IMR-90 (cell line): ENCODE measurements around the gene DNM1. TPM values are rescaled to one million over a fixed set of nuclear protein-coding genes. Genes with fewer than 3 reads are reported as not detected.

Source experiments
- ATAC-seq: fragments of 200-7000 bp; cut with Tn5 transposase; 2 replicates; pipeline ENCODE4 v1.9.1; 2020; ENCODE audit warnings: low read depth, mild to moderate bottlenecking, moderate library complexity
- BruUV-seq: library from RNA; stranded (reverse); fragments of 400-500 nt; replicated peaks from 2 replicates; lab custom pipeline; 2021; lab: Mats Ljungman, UMichigan
- CTCF ChIA-PET: fragments of 300-600 bp; formaldehyde crosslinking; extraction: SDS; loops from one replicate; lab custom pipeline; 2021; ENCODE audit warnings: antibody characterized with exemption; lab: Yijun Ruan, JAX
- POLR2A ChIA-PET: fragments of 300-600 bp; sonication (Branson Sonifier 250); formaldehyde crosslinking; loops from one replicate; lab custom pipeline; 2022; ENCODE audit warnings: antibody characterized with exemption; ENCODE audit not compliant: unreplicated experiment; lab: Charles Lee
- DNase-seq: peaks from one replicate; pipeline ENCODE4 v3.0.0; 2013
- H2AFZ ChIP-seq: replicated peaks from 2 replicates; pipeline ENCODE3; 2013; ENCODE audit warnings: low read length, mild to moderate bottlenecking; ENCODE audit not compliant: poor library complexity
- H2AK5ac ChIP-seq: 2 replicates; pipeline ENCODE4 v1.6.1; 2013; ENCODE audit warnings: low read depth, low read length, inconsistent platforms
- H2AK9ac ChIP-seq: replicated peaks from 2 replicates; pipeline ENCODE3; 2013; ENCODE audit warnings: mild to moderate bottlenecking, low read depth, low read length, moderate library complexity; ENCODE audit not compliant: poor library complexity
- H2BK120ac ChIP-seq: 2 replicates; pipeline ENCODE4 v1.6.1; 2013; ENCODE audit warnings: low read depth, low read length, inconsistent platforms
- H2BK15ac ChIP-seq: 3 replicates; pipeline ENCODE4 v1.6.1; 2013; ENCODE audit warnings: low read depth, low read length, inconsistent platforms
- H2BK20ac ChIP-seq: 2 replicates; pipeline ENCODE4 v1.6.1; 2013; ENCODE audit warnings: low read depth, mild to moderate bottlenecking, inconsistent platforms, low read length, moderate library complexity
- H2BK5ac ChIP-seq: 2 replicates; pipeline ENCODE4 v1.6.1; 2013; ENCODE audit warnings: mild to moderate bottlenecking, low read depth, low read length, inconsistent platforms; ENCODE audit not compliant: poor library complexity, severe bottlenecking
- H3K14ac ChIP-seq: replicated peaks from 2 replicates; pipeline ENCODE4 v1.6.1; 2013; ENCODE audit warnings: low read depth, low read length, inconsistent platforms
- H3K18ac ChIP-seq: 2 replicates; pipeline ENCODE4 v1.6.1; 2013; ENCODE audit warnings: low read depth, low read length, control low read depth
- H3K23ac ChIP-seq: 2 replicates; pipeline ENCODE4 v1.6.1; 2013; ENCODE audit warnings: low read depth, low read length, inconsistent platforms
- H3K27ac ChIP-seq: 2 replicates; pipeline ENCODE4 v1.5.1; 2013; ENCODE audit warnings: mild to moderate bottlenecking, control low read depth, low read length; ENCODE audit not compliant: insufficient read depth
- H3K27me3 ChIP-seq: 2 replicates; pipeline ENCODE4 v1.6.1; 2013; ENCODE audit warnings: low read length; ENCODE audit not compliant: control insufficient read depth, insufficient read depth
- H3K36me3 ChIP-seq: 2 replicates; pipeline ENCODE4 v1.6.1; 2013; ENCODE audit warnings: low read length, mixed read lengths; ENCODE audit not compliant: control insufficient read depth, insufficient read depth
- H3K4ac ChIP-seq: 2 replicates; pipeline ENCODE4 v1.6.1; 2013; ENCODE audit warnings: low read depth, low read length, inconsistent platforms
- H3K4me1 ChIP-seq: 2 replicates; pipeline ENCODE4 v1.6.1; 2013; ENCODE audit warnings: low read length, mixed read lengths; ENCODE audit not compliant: control insufficient read depth, insufficient read depth
- H3K4me2 ChIP-seq: 2 replicates; pipeline ENCODE4 v1.6.1; 2013; ENCODE audit warnings: low read depth, mild to moderate bottlenecking, control low read depth, low read length, moderate library complexity
- H3K4me3 ChIP-seq: 2 replicates; pipeline ENCODE4 v1.5.1; 2013; ENCODE audit warnings: low read depth, mild to moderate bottlenecking, control low read depth, low read length, moderate library complexity; ENCODE audit not compliant: insufficient read depth
- H3K56ac ChIP-seq: 2 replicates; pipeline ENCODE4 v1.6.1; 2013; ENCODE audit warnings: low read length, inconsistent platforms; ENCODE audit not compliant: insufficient read depth; ENCODE audit errors: extremely low read depth
- H3K79me1 ChIP-seq, 2 experiments: 2 replicates each; pipeline ENCODE4 v1.6.1; 2013; ENCODE audit warnings: low read length in 2 of 2, inconsistent platforms in 1 of 2, low read depth in 1 of 2
- H3K9ac ChIP-seq: 2 replicates; pipeline ENCODE4 v1.6.1; 2013; ENCODE audit warnings: low read depth, low read length, control low read depth
- H3K9me1 ChIP-seq: 2 replicates; pipeline ENCODE4 v1.6.1; 2013; ENCODE audit warnings: low read length, inconsistent platforms; ENCODE audit not compliant: insufficient read depth
- H3K9me3 ChIP-seq: 2 replicates; pipeline ENCODE4 v1.6.1; 2013; ENCODE audit warnings: low read length; ENCODE audit not compliant: control insufficient read depth, insufficient read depth
- H4K20me1 ChIP-seq: 2 replicates; pipeline ENCODE4 v1.6.1; 2013; ENCODE audit warnings: low read length, inconsistent platforms; ENCODE audit not compliant: insufficient read depth
- H4K5ac ChIP-seq: 2 replicates; pipeline ENCODE4 v1.6.1; 2013; ENCODE audit warnings: mild to moderate bottlenecking, low read depth, low read length, control low read depth
- H4K8ac ChIP-seq, 2 experiments: 2 replicates each; pipeline ENCODE4 v1.6.1; 2013; ENCODE audit warnings: low read depth in 2 of 2, low read length in 2 of 2, control low read depth in 1 of 2, inconsistent platforms in 1 of 2
- H4K91ac ChIP-seq: 2 replicates; pipeline ENCODE4 v1.6.1; 2013; ENCODE audit warnings: low read depth, low read length, inconsistent platforms; ENCODE audit not compliant: insufficient read depth
- BHLHE40 ChIP-seq: fragments of 150-350 bp; IDR thresholded peaks from 2 replicates; pipeline ENCODE4 v1.6.1; 2016; ENCODE audit warnings: mild to moderate bottlenecking, low read depth, low read length
- CEBPB ChIP-seq: IDR thresholded peaks from 2 replicates; pipeline ENCODE4 v1.6.1; 2012; ENCODE audit warnings: low read depth, low read length, improper control_type of control experiment
- CHD1 ChIP-seq: IDR thresholded peaks from 2 replicates; pipeline ENCODE4 v1.6.1; 2012; ENCODE audit warnings: low read depth, low read length, improper control_type of control experiment
- CTCF ChIP-seq: conservative IDR thresholded peaks from 2 replicates; pipeline ENCODE4 v1.5.1; 2012; ENCODE audit warnings: mild to moderate bottlenecking, low read depth, low read length, improper control_type of control experiment
- ELK1 ChIP-seq: fragments of 150-350 bp; IDR thresholded peaks from 2 replicates; pipeline ENCODE4 v1.6.1; 2016; ENCODE audit warnings: low read depth, mild to moderate bottlenecking, low read length, moderate library complexity, borderline replicate concordance
- FOS ChIP-seq: fragments of 150-350 bp; IDR thresholded peaks from 2 replicates; pipeline ENCODE4 v1.6.1; 2016; ENCODE audit warnings: low read depth, low read length
- MAFK ChIP-seq: IDR thresholded peaks from 2 replicates; pipeline ENCODE4 v1.6.1; 2012; ENCODE audit warnings: low read depth, low read length, improper control_type of control experiment
- MAZ ChIP-seq: IDR thresholded peaks from 2 replicates; pipeline ENCODE4 v1.6.1; 2012; ENCODE audit warnings: low read depth, mild to moderate bottlenecking, low read length, improper control_type of control experiment, moderate library complexity, borderline replicate concordance
- MXI1 ChIP-seq: IDR thresholded peaks from 2 replicates; pipeline ENCODE4 v1.6.1; 2012; ENCODE audit warnings: low read depth, mild to moderate bottlenecking, low read length, moderate library complexity, borderline replicate concordance
- NFE2L2 ChIP-seq: fragments of 150-350 bp; IDR thresholded peaks from 2 replicates; pipeline ENCODE4 v1.6.1; 2016; ENCODE audit warnings: low read depth, mild to moderate bottlenecking, low read length
- POLR2A ChIP-seq: IDR thresholded peaks from 2 replicates; pipeline ENCODE4 v1.6.1; 2012; ENCODE audit warnings: mild to moderate bottlenecking, low read depth, low read length
- RAD21 ChIP-seq: IDR thresholded peaks from 2 replicates; pipeline ENCODE4 v1.6.1; 2012; ENCODE audit warnings: low read length, improper control_type of control experiment
- RCOR1 ChIP-seq: IDR thresholded peaks from 2 replicates; pipeline ENCODE4 v1.6.1; 2012; ENCODE audit warnings: mild to moderate bottlenecking, low read length, improper control_type of control experiment; ENCODE audit not compliant: insufficient replicate concordance
- RFX5 ChIP-seq: IDR thresholded peaks from 2 replicates; pipeline ENCODE4 v1.8.0; 2012; ENCODE audit warnings: low read depth, mild to moderate bottlenecking, low read length, moderate library complexity
- SMC3 ChIP-seq: fragments of 150-350 bp; IDR thresholded peaks from 2 replicates; pipeline ENCODE4 v1.6.1; 2016; ENCODE audit warnings: low read depth, mild to moderate bottlenecking, antibody characterized with exemption, low read length, moderate library complexity
- USF2 ChIP-seq: fragments of 150-350 bp; IDR thresholded peaks from 2 replicates; pipeline ENCODE4 v1.6.1; 2017; ENCODE audit warnings: mild to moderate bottlenecking, antibody characterized with exemption, low read length, low read depth
- WGBS, 2 experiments: methylation state at CpG; one replicate each; pipeline versions ENCODE4 v1.1.5 to v1.1.7; 2013; ENCODE audit warnings: missing lambda C conversion rate in 2 of 2; ENCODE audit not compliant: insufficient read length in 1 of 2; ENCODE audit errors: extremely low coverage in 2 of 2; 5-methylcytosine and 5-hydroxymethylcytosine counted together
- dilution Hi-C: fragments of 300-500 bp; cut with HindIII; formaldehyde crosslinking; loops from one replicate; pipeline ENCODE4 v1.14.3; 2018; ENCODE audit warnings: low sequenced_read_pairs; ENCODE audit not compliant: unreplicated experiment
- in situ Hi-C: fragments of 300-500 bp; cut with MboI; formaldehyde crosslinking; loops from 3 replicates; pipeline ENCODE4 v1.14.3; 2019; ENCODE audit warnings: low sequenced_read_pairs, inconsistent platforms, mixed read lengths
- intact Hi-C: fragments of 100-400 bp; cut with micrococcal nuclease; formaldehyde crosslinking; loops from 2 replicates; pipeline ENCODE4 v1.10.0; 2022
- polyA plus RNA-seq, 3 experiments: library from polyadenylated mRNA; depleted of rRNA; stranded (reverse); fragments of >200 nt; gene quantifications; 2 replicates each; pipeline ENCODE4 v1.2.3, GENCODE V29; 2012; ENCODE audit warnings: low replicate concordance in 1 of 3
- total RNA-seq: library from RNA; depleted of rRNA; stranded (reverse); fragments of >200 nt; gene quantifications from 2 replicates; pipeline ENCODE4 v1.2.3, GENCODE V29; 2012

DNM1 gene
- total and polyA plus RNA-seq, 2 of the 4 experiments (the other 2 are of a cell fraction): 13.6 to 17.7 TPM

GRCh38 chr9:128253991-128254346, 50.8 kb downstream of the DNM1 start:
- Histone ChIP-seq H3K27ac (no peak overlapping the region), H4K8ac (no peak overlapping the region), H3K27me3 (no peaks in the 10 kb centered on the region), H2BK20ac (no peak overlapping the region), H3K9ac (no peak overlapping the region), H3K4me2 (no peak overlapping the region), H3K18ac (no peak overlapping the region), H3K9me1 (no peaks in the 10 kb centered on the region), H2AFZ (no peak overlapping the region), H4K91ac (no peak overlapping the region), H2BK15ac (no peak overlapping the region), H3K56ac (no peak overlapping the region), H3K4ac (no peak overlapping the region), H2AK9ac (no peak overlapping the region), H2AK5ac (no peak overlapping the region), H3K9me3 (no peaks in the 10 kb centered on the region), H3K4me1 (no peaks in the 10 kb centered on the region), H3K36me3 (peaks cover 34% of the 10 kb centered on the region), H3K14ac (no peak overlapping the region), H2BK5ac (no peak overlapping the region), H3K4me3 (no peak overlapping the region), H4K5ac (no peak overlapping the region), H3K23ac (no peak overlapping the region), H2BK120ac (no peak overlapping the region), H3K79me1 (no peaks in the 10 kb centered on the region), H4K20me1 (peaks cover 18% of the 10 kb centered on the region)
- BruUV-seq: no TSS peak
- dilution Hi-C loops: no loop called here
- CTCF ChIA-PET: no interaction called here
- WGBS, 2 experiments: 91% methylated on average over 3 of the region's 7 CpGs; no CpG with 5 or more reads in 1 of the 2 experiments
- in situ Hi-C loops: no loop called here
- ATAC-seq (no peak), DNase-seq (no peak)
- intact Hi-C loops: no loop called here
- POLR2A ChIA-PET: interaction anchor here (0.6 kb wide), 1 partner anchor 117 kb away, joined by 6 read pairs; the partner anchor contains the start of gene URM1
- TF ChIP-seq FOS: no peak
- TF ChIP-seq POLR2A: no peak
- no peak for TF ChIP-seq CHD1
- TF ChIP-seq MAZ: no peak
- TF ChIP-seq RAD21: no peak
- TF ChIP-seq MXI1: no peak
- no peak for TF ChIP-seq SMC3
- TF ChIP-seq RFX5: no peak
- TF ChIP-seq NFE2L2: no peak
- no peak for TF ChIP-seq USF2
- TF ChIP-seq CTCF: no peak
- no peak for TF ChIP-seq RCOR1
- no peak for TF ChIP-seq BHLHE40
- TF ChIP-seq ELK1: no peak
- TF ChIP-seq MAFK: no peak
- no peak for TF ChIP-seq CEBPB
